GM12878 (cell line): Measurements from ENCODE around the gene FRYL. TPM values are rescaled to one million over a fixed set of nuclear protein-coding genes. Genes with fewer than 3 reads are reported as not detected.
A peak's percentile ranks its signal among the peaks of the same experiment; 100 is the strongest.
"Not testable (repeated sequence)": the region's sequence is repeated elsewhere in the genome, so short reads cannot be mapped to it uniquely, and the experiment has no call there.

Experiments
- ATAC-seq: fragments of 200-7000 bp; cut with Tn5 transposase; 3 replicates; pipeline ENCODE4 v1.9.1; 2020; ENCODE audit warnings: mild to moderate bottlenecking, moderate library complexity
- BruUV-seq: library from RNA; stranded (reverse); fragments of 400-500 nt; replicated peaks from 2 replicates; lab custom pipeline; 2021; lab: Mats Ljungman, UMichigan
- CTCF ChIA-PET: fragments of 300-600 bp; sonication (Branson Sonifier 250); formaldehyde crosslinking; extraction: SDS; loops from one replicate; lab custom pipeline; 2021; ENCODE audit warnings: inconsistent platforms; lab: Yijun Ruan, JAX
- POLR2A ChIA-PET: fragments of 350-600 bp; formaldehyde crosslinking; extraction: SDS; loops from one replicate; lab custom pipeline; 2021; ENCODE audit warnings: inconsistent platforms; lab: Charles Lee
- RAD21 ChIA-PET: fragments of 300-600 bp; sonication (Branson Sonifier 250); formaldehyde crosslinking; loops from one replicate; lab custom pipeline; 2023; ENCODE audit warnings: antibody characterized with exemption; ENCODE audit not compliant: unreplicated experiment; lab: Charles Lee
- SMC1A ChIA-PET: fragments of 300-600 bp; sonication (Branson Sonifier 250); formaldehyde crosslinking; loops from one replicate; lab custom pipeline; 2023; ENCODE audit not compliant: unreplicated experiment, uncharacterized antibody; lab: Charles Lee
- DNase-seq: peaks from one replicate; pipeline ENCODE4 v3.0.0-alpha.2; 2011; ENCODE audit warnings: low read depth, low spot score
- FAIRE-seq: peaks from 3 replicates; lab custom pipeline; 2011; peaks lifted over from hg19 to GRCh38; lab: Jason Lieb, UNC
- H2AFZ ChIP-seq: 2 replicates; pipeline ENCODE4 v1.6.0; 2011; ENCODE audit warnings: low read depth, low read length, control low read depth; ENCODE audit not compliant: control insufficient read depth
- H3K27ac ChIP-seq: 2 replicates; pipeline ENCODE4 v1.5.1; 2011; ENCODE audit warnings: control low read depth; ENCODE audit not compliant: control insufficient read depth, insufficient read depth
- H3K27me3 ChIP-seq, 2 experiments: replicated peaks in 1 of 2; 2 replicates each; pipeline versions ENCODE4 v1.6.0 to v1.6.1; 2011; ENCODE audit warnings: low read length in 1 of 2; ENCODE audit not compliant: control insufficient read depth in 2 of 2, insufficient read depth in 2 of 2
- H3K36me3 ChIP-seq, 2 experiments: 2 replicates each; pipeline ENCODE4 v1.5.1; 2011; ENCODE audit warnings: low read length in 1 of 2; ENCODE audit not compliant: control insufficient read depth in 2 of 2, insufficient read depth in 2 of 2
- H3K4me1 ChIP-seq: 2 replicates; pipeline ENCODE4 v1.6.1; 2011; ENCODE audit warnings: mild to moderate bottlenecking, low read length, moderate library complexity, mixed read lengths; ENCODE audit not compliant: control insufficient read depth, insufficient read depth
- H3K4me2 ChIP-seq: 2 replicates; pipeline ENCODE4 v1.6.0; 2011; ENCODE audit warnings: control low read depth; ENCODE audit not compliant: control insufficient read depth, insufficient read depth
- H3K4me3 ChIP-seq: fragments of 200-600 bp; sonication (generic); 2 replicates; pipeline ENCODE4 v1.5.1; 2016
- H3K79me2 ChIP-seq: 2 replicates; pipeline ENCODE4 v1.6.0; 2011; ENCODE audit warnings: low read length; ENCODE audit not compliant: control insufficient read depth, insufficient read depth
- H3K9ac ChIP-seq: 2 replicates; pipeline ENCODE4 v1.8.0; 2011; ENCODE audit warnings: low read length, control low read depth, mixed read lengths; ENCODE audit not compliant: control insufficient read depth, insufficient read depth
- H3K9me3 ChIP-seq: replicated peaks from 3 replicates; pipeline ENCODE4 v1.5.1; 2011; ENCODE audit warnings: mild to moderate bottlenecking, low read length; ENCODE audit not compliant: control insufficient read depth, insufficient read depth
- H4K20me1 ChIP-seq: 2 replicates; pipeline ENCODE4 v1.6.0; 2011; ENCODE audit not compliant: control insufficient read depth, insufficient read depth
- PBX3 ChIP-seq: IDR thresholded peaks from 2 replicates; pipeline ENCODE4 v1.6.1; 2011; ENCODE audit warnings: mild to moderate bottlenecking, low read depth, low read length, moderate library complexity; ENCODE audit not compliant: insufficient replicate concordance
- TAF1 ChIP-seq: IDR thresholded peaks from 2 replicates; pipeline ENCODE4 v1.6.1; 2011; ENCODE audit warnings: mild to moderate bottlenecking, low read depth, low read length, borderline replicate concordance
- WGBS: methylation state at CpG from one replicate; pipeline ENCODE4 v1.1.6; 2016; ENCODE audit warnings: low lambda C conversion rate; ENCODE audit not compliant: insufficient replicate concordance, insufficient coverage; ENCODE audit errors: missing lambda C conversion rate; 5-methylcytosine and 5-hydroxymethylcytosine counted together
- in situ Hi-C: fragments of 300-500 bp; cut with MboI; formaldehyde crosslinking; loops from 9 replicates; pipeline ENCODE4 v1.14.3; 2018; ENCODE audit warnings: mixed read lengths
- intact Hi-C: fragments of 100-400 bp; cut with micrococcal nuclease; formaldehyde crosslinking; loops from one replicate; pipeline ENCODE4 v1.14.2; 2022; ENCODE audit not compliant: unreplicated experiment
- polyA plus RNA-seq, 11 experiments: library from polyadenylated mRNA; depleted of rRNA in 4 of 11; unstranded in 6 of 11; stranded (reverse) in 5 of 11; fragments of >200 nt; fragmentation: Nextera tagmentation in 4 of 11; fragmentation: Illumina TruSeq in 1 of 11; extraction: Ambion mirVana in 4 of 11; extraction: Trizol in 1 of 11; gene quantifications; 1 replicate in 1 of 11; 2 replicates in 10 of 11; pipeline versions ENCODE4 v1.2.1 to v1.2.3, GENCODE V29; 2011 to 2016; ENCODE audit warnings: inconsistent platforms in 2 of 11, missing spikeins in 2 of 11, low read depth in 1 of 11
- total RNA-seq, 4 experiments: library from RNA; depleted of rRNA in 3 of 4; stranded (reverse); fragments of >200 nt in 3 of 4; fragmentation: Illumina TruSeq in 1 of 4; extraction: Trizol in 1 of 4; gene quantifications; 2 replicates each; pipeline versions ENCODE4 v1.2.1 to v1.2.3, GENCODE V29; 2013 to 2021

FRYL gene
- total and polyA plus RNA-seq, 10 of the 15 experiments (the other 5 are each of a cell fraction or from before 2014, with no cell fraction given) = 10.3 to 50.6 (median 28.7) TPM

GRCh38 chr4:48738856-48739255 is 41.2 kb downstream of the FRYL start (continued):
- no peak for TF ChIP-seq TAF1

GRCh38 chr4:48728906-48729496 is 51.1 kb downstream of the FRYL start:
- ChIA-PET SMC1A (interaction anchor here (1.7 kb wide), 1 partner anchor 34 kb away, joined by 3 read pairs; no protein-coding TSS in a partner anchor), POLR2A (interaction anchor here (0.8 kb wide), 1 partner anchor 101 kb away, joined by 3 read pairs; no protein-coding TSS in a partner anchor), CTCF (interaction anchor here (0.8 kb wide), 1 partner anchor 464 kb away, joined by 3 read pairs; no protein-coding TSS in a partner anchor)
- DNase-seq, H3K4me1 ChIP-seq, H2AFZ ChIP-seq, H3K36me3 ChIP-seq, FAIRE-seq, H3K27ac ChIP-seq, BruUV-seq, H3K4me3 ChIP-seq, H4K20me1 ChIP-seq, H3K9ac ChIP-seq, RAD21 ChIA-PET, intact Hi-C loops, H3K9me3 ChIP-seq, H3K27me3 ChIP-seq, ATAC-seq, in situ Hi-C loops, H3K4me2 ChIP-seq: not testable (repeated sequence)
- WGBS = 49% methylated on average over 15 of the region's 15 CpGs
- H3K79me2 ChIP-seq = peaks cover 55% of the 10 kb centered on the region

GRCh38 chr4:48727666-48728459 is 52.2 kb downstream of the FRYL start:
- no peak for TF ChIP-seq PBX3
- no peaks in the 10 kb centered on the region for H3K27me3 ChIP-seq
- H3K4me1 ChIP-seq = peaks cover 2% of the 10 kb centered on the region
- intact Hi-C loops = no loop called here
- ChIA-PET RAD21 (no interaction called here), SMC1A (interaction anchor here (0.6 to 0.7 kb wide), 2 partner anchors 25 to 109 kb away, joined by 3 read pairs; no protein-coding TSS in a partner anchor), POLR2A (interaction anchor here (1.4 kb wide), 1 partner anchor 53 kb away, joined by 3 read pairs; no protein-coding TSS in a partner anchor), CTCF (interaction anchor here (0.9 to 1.1 kb wide), 2 partner anchors 19 to 46 kb away, joined by 3 read pairs; no protein-coding TSS in a partner anchor)
- WGBS = 100% methylated on average over 2 of the region's 2 CpGs
- no TSS peak for BruUV-seq
- no peaks in the 10 kb centered on the region; the same call in 1 of the 3 replicates for H3K9me3 ChIP-seq
- H4K20me1 ChIP-seq = no peaks in the 10 kb centered on the region
- no peak overlapping the region for H3K27ac ChIP-seq
- in situ Hi-C loops = no loop called here
- DNase-seq (no peak), FAIRE-seq (no peak), ATAC-seq (peak; percentile 71)
- no peaks in the 10 kb centered on the region; a peak in 1 of 4 replicates for H3K36me3 ChIP-seq
- H2AFZ ChIP-seq = no peak overlapping the region
- no peak overlapping the region for H3K4me3 ChIP-seq
- no peak overlapping the region for H3K9ac ChIP-seq
- H3K4me2 ChIP-seq = no peak overlapping the region
- H3K79me2 ChIP-seq = peaks cover 61% of the 10 kb centered on the region
